Liver (tissue), 9 donors: ENCODE data around the gene TNC. TPM values are rescaled to one million over a fixed set of nuclear protein-coding genes. Genes with fewer than 3 reads are reported as not detected.
A peak's percentile ranks its signal among the peaks of the same experiment; 100 is the strongest.

Experiments used
- DNase-seq: peaks from one replicate; pipeline ENCODE4 v3.0.0-alpha.2; 2017; ENCODE audit warnings: low spot score
- H3K27ac ChIP-seq, 2 donors: one replicate each; pipeline ENCODE4 v1.7.0; 2013; ENCODE audit warnings: inconsistent platforms in 2 of 2, low read length in 2 of 2, control low read depth in 1 of 2, low read depth in 1 of 2, mild to moderate bottlenecking in 1 of 2
- H3K27me3 ChIP-seq, 4 donors: one replicate each; pipeline versions ENCODE4 v1.6.1 to v1.7.0; 2013; ENCODE audit warnings: low read length in 3 of 4, inconsistent platforms in 1 of 4, mild to moderate bottlenecking in 1 of 4, moderate library complexity in 1 of 4; ENCODE audit not compliant: control insufficient read depth in 4 of 4, insufficient read depth in 4 of 4
- H3K36me3 ChIP-seq, 4 donors: one replicate each; pipeline versions ENCODE4 v1.6.1 to v1.7.0; 2013; ENCODE audit warnings: low read length in 3 of 4, mild to moderate bottlenecking in 3 of 4, low read depth in 1 of 4, moderate library complexity in 1 of 4; ENCODE audit not compliant: control insufficient read depth in 4 of 4, insufficient read depth in 3 of 4
- H3K4me1 ChIP-seq, 4 donors: one replicate each; pipeline versions ENCODE4 v1.6.1 to v1.7.0; 2013; ENCODE audit warnings: low read length in 3 of 4, mild to moderate bottlenecking in 3 of 4, moderate library complexity in 1 of 4; ENCODE audit not compliant: control insufficient read depth in 4 of 4, insufficient read depth in 4 of 4
- H3K4me3 ChIP-seq, 3 donors: one replicate each; pipeline versions ENCODE4 v1.6.1 to v1.7.0; 2013; ENCODE audit warnings: low read length in 3 of 3, control low read depth in 1 of 3, low read depth in 1 of 3, mild to moderate bottlenecking in 1 of 3
- H3K9ac ChIP-seq, 2 donors: one replicate each; pipeline ENCODE4 v1.7.0; 2013; ENCODE audit warnings: low read length in 2 of 2, mild to moderate bottlenecking in 2 of 2, moderate library complexity in 2 of 2, control low read depth in 1 of 2, low read depth in 1 of 2
- H3K9me3 ChIP-seq, 4 donors: one replicate each; pipeline versions ENCODE4 v1.6.1 to v1.7.0; 2013; ENCODE audit warnings: low read length in 3 of 4; ENCODE audit not compliant: control insufficient read depth in 4 of 4
- EGR1 ChIP-seq, 2 donors: IDR thresholded peaks; 2 replicates each; pipeline ENCODE4 v1.6.1; 2016 to 2018; ENCODE audit warnings: antibody characterized with exemption in 2 of 2, low read depth in 2 of 2
- FOXA1 ChIP-seq: IDR thresholded peaks from 2 replicates; pipeline ENCODE4 v1.6.1; 2016; ENCODE audit warnings: antibody characterized with exemption
- FOXA2 ChIP-seq: IDR thresholded peaks from 2 replicates; pipeline ENCODE4 v1.6.1; 2016; ENCODE audit warnings: antibody characterized with exemption
- GABPA ChIP-seq, 2 donors: IDR thresholded peaks in 1 of 2; conservative IDR thresholded peaks in 1 of 2; 2 replicates each; pipeline ENCODE4 v1.6.1; 2016; ENCODE audit warnings: antibody characterized with exemption in 2 of 2, mild to moderate bottlenecking in 1 of 2, moderate library complexity in 1 of 2
- HNF4A ChIP-seq, 2 donors: conservative IDR thresholded peaks; 2 replicates each; pipeline ENCODE4 v1.6.1; 2016; ENCODE audit warnings: antibody characterized with exemption in 2 of 2, mild to moderate bottlenecking in 2 of 2
- HNF4G ChIP-seq: IDR thresholded peaks from 2 replicates; pipeline ENCODE4 v1.6.1; 2016; ENCODE audit warnings: antibody characterized with exemption
- JUND ChIP-seq, 2 donors: IDR thresholded peaks; 2 replicates each; pipeline ENCODE4 v1.6.1; 2016; ENCODE audit warnings: antibody characterized with exemption in 2 of 2
- NR2F2 ChIP-seq: IDR thresholded peaks from 2 replicates; pipeline ENCODE4 v1.6.1; 2016; ENCODE audit warnings: antibody characterized with exemption
- RAD21 ChIP-seq, 2 donors: IDR thresholded peaks; 2 replicates each; pipeline ENCODE4 v1.6.1; 2016; ENCODE audit warnings: antibody characterized with exemption in 2 of 2, mild to moderate bottlenecking in 2 of 2
- RXRA ChIP-seq, 2 donors: IDR thresholded peaks; 2 replicates each; pipeline ENCODE4 v1.6.1; 2017 to 2018; ENCODE audit warnings: antibody characterized with exemption in 2 of 2, mild to moderate bottlenecking in 1 of 2
- SP1 ChIP-seq: IDR thresholded peaks from 2 replicates; pipeline ENCODE4 v1.6.1; 2018; ENCODE audit warnings: antibody characterized with exemption, mild to moderate bottlenecking
- TAF1 ChIP-seq: conservative IDR thresholded peaks from 2 replicates; pipeline ENCODE4 v1.6.1; 2016; ENCODE audit warnings: antibody characterized with exemption, mild to moderate bottlenecking
- YY1 ChIP-seq: IDR thresholded peaks from 2 replicates; pipeline ENCODE4 v1.6.1; 2016; ENCODE audit warnings: antibody characterized with exemption, mild to moderate bottlenecking
- WGBS: extraction: QIAGEN DNeasy Blood & Tissue Kit; methylation state at CpG from one replicate; pipeline ENCODE4 v1.1.7; 2013; 5-methylcytosine and 5-hydroxymethylcytosine counted together
- polyA plus RNA-seq, 2 donors: library from polyadenylated mRNA; stranded (reverse) in 1 of 2; unstranded in 1 of 2; fragments of 200-250 nt in 1 of 2; fragments of >200 nt in 1 of 2; fragmentation: Nextera tagmentation in 1 of 2; extraction: Ambion mirVana in 1 of 2; gene quantifications; one replicate each; pipeline versions ENCODE4 v1.2.1 to v1.2.3, GENCODE V29; 2013 to 2015
- total RNA-seq, 2 donors: library from RNA; depleted of rRNA; stranded (reverse); fragments of >200 nt; gene quantifications; one replicate each; pipeline ENCODE4 v1.2.3, GENCODE V29; 2014
- TF ChIP-seq, protein P1 (sequence below): IDR thresholded peaks from 2 replicates; pipeline ENCODE4 v1.6.1; 2016; ENCODE audit warnings: antibody characterized with exemption
- TF ChIP-seq, protein P2 (sequence below): fragments of 150-350 bp; IDR thresholded peaks from 2 replicates; pipeline ENCODE4 v1.5.1; 2017; ENCODE audit warnings: improper control_type of control experiment, low read depth, low read length; ENCODE audit not compliant: missing input control
- TF ChIP-seq, protein P3 (sequence below): IDR thresholded peaks from 2 replicates; pipeline ENCODE4 v1.6.1; 2016; ENCODE audit warnings: antibody characterized with exemption, mild to moderate bottlenecking
- TF ChIP-seq, protein P4 (sequence below): IDR thresholded peaks from 2 replicates; pipeline ENCODE4 v1.6.1; 2016; ENCODE audit warnings: antibody characterized with exemption
- TF ChIP-seq, protein P5 (sequence below): IDR thresholded peaks from 2 replicates; pipeline ENCODE4 v1.6.1; 2016; ENCODE audit warnings: antibody characterized with exemption
- donor health status: healthy.
- donor health status: healthy.
- donor health status: healthy.
- donor health status: healthy.
- donor health status: healthy.

The TNC gene
- total and polyA plus RNA-seq, 4 donors: 0.19 to 6.3 (median 1.8) TPM

DNA sequence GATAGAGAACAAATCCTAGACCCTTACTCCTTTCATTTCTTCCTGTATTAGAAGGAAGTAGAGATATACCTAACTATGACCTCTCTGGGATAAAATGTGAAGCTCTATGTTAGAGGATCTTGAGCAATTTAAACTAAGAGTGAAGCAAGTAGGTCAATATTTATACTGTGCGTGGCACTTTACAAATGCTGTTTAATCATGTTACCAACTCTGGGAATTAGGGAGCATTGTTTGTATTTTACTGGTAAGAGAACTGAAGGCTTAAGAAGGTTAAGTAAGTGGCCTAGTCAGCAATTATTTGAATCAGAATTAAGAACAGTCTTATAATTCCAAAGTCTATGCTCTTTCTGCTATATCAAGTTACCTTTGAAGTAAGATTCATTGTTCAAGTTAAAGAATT is 12.0 kb downstream of the TNC start:
- 24% methylated on average over 1 of the region's 1 CpG for WGBS
- DNase-seq: no peak
- H3K27ac ChIP-seq: peak overlapping the region; percentile 52 to 57
- no peak overlapping the region for H3K9ac ChIP-seq
- TF ChIP-seq FOXA1: peak; percentile 93
- TF ChIP-seq, protein P1, sequence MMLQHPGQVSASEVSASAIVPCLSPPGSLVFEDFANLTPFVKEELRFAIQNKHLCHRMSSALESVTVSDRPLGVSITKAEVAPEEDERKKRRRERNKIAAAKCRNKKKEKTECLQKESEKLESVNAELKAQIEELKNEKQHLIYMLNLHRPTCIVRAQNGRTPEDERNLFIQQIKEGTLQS: peak; percentile 25
- peak; percentile 17 to 42 for TF ChIP-seq RAD21 (IDR thresholded peaks at IDR 0.05)
- no peak for TF ChIP-seq NR2F2
- TF ChIP-seq RXRA (IDR thresholded peaks at IDR 0.05): peak; percentile 46 to 81
- peak; percentile 29 for TF ChIP-seq SP1
- TF ChIP-seq, protein P2, sequence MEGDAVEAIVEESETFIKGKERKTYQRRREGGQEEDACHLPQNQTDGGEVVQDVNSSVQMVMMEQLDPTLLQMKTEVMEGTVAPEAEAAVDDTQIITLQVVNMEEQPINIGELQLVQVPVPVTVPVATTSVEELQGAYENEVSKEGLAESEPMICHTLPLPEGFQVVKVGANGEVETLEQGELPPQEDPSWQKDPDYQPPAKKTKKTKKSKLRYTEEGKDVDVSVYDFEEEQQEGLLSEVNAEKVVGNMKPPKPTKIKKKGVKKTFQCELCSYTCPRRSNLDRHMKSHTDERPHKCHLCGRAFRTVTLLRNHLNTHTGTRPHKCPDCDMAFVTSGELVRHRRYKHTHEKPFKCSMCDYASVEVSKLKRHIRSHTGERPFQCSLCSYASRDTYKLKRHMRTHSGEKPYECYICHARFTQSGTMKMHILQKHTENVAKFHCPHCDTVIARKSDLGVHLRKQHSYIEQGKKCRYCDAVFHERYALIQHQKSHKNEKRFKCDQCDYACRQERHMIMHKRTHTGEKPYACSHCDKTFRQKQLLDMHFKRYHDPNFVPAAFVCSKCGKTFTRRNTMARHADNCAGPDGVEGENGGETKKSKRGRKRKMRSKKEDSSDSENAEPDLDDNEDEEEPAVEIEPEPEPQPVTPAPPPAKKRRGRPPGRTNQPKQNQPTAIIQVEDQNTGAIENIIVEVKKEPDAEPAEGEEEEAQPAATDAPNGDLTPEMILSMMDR: no peak
- TF ChIP-seq TAF1: no peak
- TF ChIP-seq, protein P3, sequence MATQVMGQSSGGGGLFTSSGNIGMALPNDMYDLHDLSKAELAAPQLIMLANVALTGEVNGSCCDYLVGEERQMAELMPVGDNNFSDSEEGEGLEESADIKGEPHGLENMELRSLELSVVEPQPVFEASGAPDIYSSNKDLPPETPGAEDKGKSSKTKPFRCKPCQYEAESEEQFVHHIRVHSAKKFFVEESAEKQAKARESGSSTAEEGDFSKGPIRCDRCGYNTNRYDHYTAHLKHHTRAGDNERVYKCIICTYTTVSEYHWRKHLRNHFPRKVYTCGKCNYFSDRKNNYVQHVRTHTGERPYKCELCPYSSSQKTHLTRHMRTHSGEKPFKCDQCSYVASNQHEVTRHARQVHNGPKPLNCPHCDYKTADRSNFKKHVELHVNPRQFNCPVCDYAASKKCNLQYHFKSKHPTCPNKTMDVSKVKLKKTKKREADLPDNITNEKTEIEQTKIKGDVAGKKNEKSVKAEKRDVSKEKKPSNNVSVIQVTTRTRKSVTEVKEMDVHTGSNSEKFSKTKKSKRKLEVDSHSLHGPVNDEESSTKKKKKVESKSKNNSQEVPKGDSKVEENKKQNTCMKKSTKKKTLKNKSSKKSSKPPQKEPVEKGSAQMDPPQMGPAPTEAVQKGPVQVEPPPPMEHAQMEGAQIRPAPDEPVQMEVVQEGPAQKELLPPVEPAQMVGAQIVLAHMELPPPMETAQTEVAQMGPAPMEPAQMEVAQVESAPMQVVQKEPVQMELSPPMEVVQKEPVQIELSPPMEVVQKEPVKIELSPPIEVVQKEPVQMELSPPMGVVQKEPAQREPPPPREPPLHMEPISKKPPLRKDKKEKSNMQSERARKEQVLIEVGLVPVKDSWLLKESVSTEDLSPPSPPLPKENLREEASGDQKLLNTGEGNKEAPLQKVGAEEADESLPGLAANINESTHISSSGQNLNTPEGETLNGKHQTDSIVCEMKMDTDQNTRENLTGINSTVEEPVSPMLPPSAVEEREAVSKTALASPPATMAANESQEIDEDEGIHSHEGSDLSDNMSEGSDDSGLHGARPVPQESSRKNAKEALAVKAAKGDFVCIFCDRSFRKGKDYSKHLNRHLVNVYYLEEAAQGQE: peak; percentile 30
- TF ChIP-seq HNF4G: no peak
- TF ChIP-seq GABPA (IDR thresholded peaks at IDR 0.05 in 1 of 2, conservative IDR thresholded peaks at IDR 0.05 in 1 of 2): no peak
- peak; percentile 52 for TF ChIP-seq YY1
- TF ChIP-seq, protein P4, sequence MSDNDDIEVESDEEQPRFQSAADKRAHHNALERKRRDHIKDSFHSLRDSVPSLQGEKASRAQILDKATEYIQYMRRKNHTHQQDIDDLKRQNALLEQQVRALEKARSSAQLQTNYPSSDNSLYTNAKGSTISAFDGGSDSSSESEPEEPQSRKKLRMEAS: peak; percentile 75
- TF ChIP-seq, protein P5, sequence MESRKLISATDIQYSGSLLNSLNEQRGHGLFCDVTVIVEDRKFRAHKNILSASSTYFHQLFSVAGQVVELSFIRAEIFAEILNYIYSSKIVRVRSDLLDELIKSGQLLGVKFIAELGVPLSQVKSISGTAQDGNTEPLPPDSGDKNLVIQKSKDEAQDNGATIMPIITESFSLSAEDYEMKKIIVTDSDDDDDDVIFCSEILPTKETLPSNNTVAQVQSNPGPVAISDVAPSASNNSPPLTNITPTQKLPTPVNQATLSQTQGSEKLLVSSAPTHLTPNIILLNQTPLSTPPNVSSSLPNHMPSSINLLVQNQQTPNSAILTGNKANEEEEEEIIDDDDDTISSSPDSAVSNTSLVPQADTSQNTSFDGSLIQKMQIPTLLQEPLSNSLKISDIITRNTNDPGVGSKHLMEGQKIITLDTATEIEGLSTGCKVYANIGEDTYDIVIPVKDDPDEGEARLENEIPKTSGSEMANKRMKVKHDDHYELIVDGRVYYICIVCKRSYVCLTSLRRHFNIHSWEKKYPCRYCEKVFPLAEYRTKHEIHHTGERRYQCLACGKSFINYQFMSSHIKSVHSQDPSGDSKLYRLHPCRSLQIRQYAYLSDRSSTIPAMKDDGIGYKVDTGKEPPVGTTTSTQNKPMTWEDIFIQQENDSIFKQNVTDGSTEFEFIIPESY: peak; percentile 59
- peak; percentile 96 for TF ChIP-seq FOXA2
- TF ChIP-seq JUND (IDR thresholded peaks at IDR 0.05): peak; percentile 44 to 83
- TF ChIP-seq EGR1 (IDR thresholded peaks at IDR 0.05; ENCODE audit: low read depth in 2 of 2): peak in 1 of 2 donors; percentile 10
- TF ChIP-seq HNF4A (conservative IDR thresholded peaks at IDR 0.05): peak; percentile 49 to 74
- no peaks in the 10 kb centered on the region for H3K9me3 ChIP-seq
- peaks cover 2 to 32% (median 20%) of the 10 kb centered on the region in 4 donors for H3K4me1 ChIP-seq
- no peak overlapping the region for H3K4me3 ChIP-seq
- H3K36me3 ChIP-seq: no peaks in the 10 kb centered on the region
- no peaks in the 10 kb centered on the region for H3K27me3 ChIP-seq
